PC-3 (cell line): Measurements from ENCODE around the gene SPTLC3.

ENCODE experiments used
- EZH2phosphoT487 ChIP-seq: fragments of 300-600 bp; sonication (generic); IDR thresholded peaks from 2 replicates; pipeline ENCODE4 v1.6.1; 2018; ENCODE audit warnings: mild to moderate bottlenecking, antibody characterized with exemption, low read length, borderline replicate concordance
- TF ChIP-seq, protein P1 (sequence below): fragments of 300-600 bp; sonication (generic); conservative IDR thresholded peaks from 2 replicates; pipeline ENCODE4 v1.5.1; 2017; ENCODE audit warnings: antibody characterized with exemption, low read depth, mild to moderate bottlenecking, low read length

DNA sequence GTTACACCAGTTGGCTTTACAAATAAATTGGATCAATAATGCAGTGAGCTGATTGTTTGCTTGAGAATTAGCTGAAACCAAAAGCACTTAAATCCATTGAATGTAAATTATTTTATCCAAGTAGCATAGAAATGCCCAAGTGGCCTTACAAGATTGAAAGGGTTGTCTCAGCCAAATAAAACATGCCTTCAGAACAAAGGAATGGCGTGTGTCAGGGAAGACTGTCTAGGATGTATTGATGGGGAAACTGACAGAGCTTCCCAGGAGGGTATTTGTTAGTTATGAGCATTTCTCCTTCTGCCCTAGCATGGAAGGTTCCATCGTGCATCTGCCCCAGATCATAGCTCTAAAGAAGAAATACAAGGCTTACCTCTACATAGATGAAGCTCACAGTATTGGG, 108.4 kb downstream of the SPTLC3 start:
- TF ChIP-seq, protein P1, sequence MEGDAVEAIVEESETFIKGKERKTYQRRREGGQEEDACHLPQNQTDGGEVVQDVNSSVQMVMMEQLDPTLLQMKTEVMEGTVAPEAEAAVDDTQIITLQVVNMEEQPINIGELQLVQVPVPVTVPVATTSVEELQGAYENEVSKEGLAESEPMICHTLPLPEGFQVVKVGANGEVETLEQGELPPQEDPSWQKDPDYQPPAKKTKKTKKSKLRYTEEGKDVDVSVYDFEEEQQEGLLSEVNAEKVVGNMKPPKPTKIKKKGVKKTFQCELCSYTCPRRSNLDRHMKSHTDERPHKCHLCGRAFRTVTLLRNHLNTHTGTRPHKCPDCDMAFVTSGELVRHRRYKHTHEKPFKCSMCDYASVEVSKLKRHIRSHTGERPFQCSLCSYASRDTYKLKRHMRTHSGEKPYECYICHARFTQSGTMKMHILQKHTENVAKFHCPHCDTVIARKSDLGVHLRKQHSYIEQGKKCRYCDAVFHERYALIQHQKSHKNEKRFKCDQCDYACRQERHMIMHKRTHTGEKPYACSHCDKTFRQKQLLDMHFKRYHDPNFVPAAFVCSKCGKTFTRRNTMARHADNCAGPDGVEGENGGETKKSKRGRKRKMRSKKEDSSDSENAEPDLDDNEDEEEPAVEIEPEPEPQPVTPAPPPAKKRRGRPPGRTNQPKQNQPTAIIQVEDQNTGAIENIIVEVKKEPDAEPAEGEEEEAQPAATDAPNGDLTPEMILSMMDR = no peak
- no peak for TF ChIP-seq EZH2phosphoT487
